ENCODE results near the gene SLC5A5.

SLC5A5 gene

GRCh38 chr19:17847538-17848366 is 24.0 kb upstream of the SLC5A5 start, which contains the start of gene JAK3:
TSS of gene JAK3 (minus strand) at chr19:17847982. CDS start at chr19:17844417, 3,565 bp downstream.
- DNase-seq (ENCODE audit: low spot score), result no peak

- DNase-seq (ENCODE audit: low spot score), result no peak
Measured at GRCh38 chr19:17848595-17849292, 23.0 kb upstream of the SLC5A5 start.

- DNase-seq (ENCODE audit: low spot score), result no peak
Measured at GRCh38 chr19:17854061-17854460, 17.7 kb upstream of the SLC5A5 start.

GRCh38 chr19:17855280-17856152 is 16.2 kb upstream of the SLC5A5 start:
- peak; percentile 89 for DNase-seq (ENCODE audit: low spot score)

GRCh38 chr19:17859533-17860330 is 12.0 kb upstream of the SLC5A5 start, which contains the start of gene RPL18A:
TSS of gene RPL18A (plus strand) at chr19:17859910. CDS start at chr19:17859957, 47 bp downstream.
- peak; percentile 98 for DNase-seq (ENCODE audit: low spot score)

- no peak for DNase-seq (ENCODE audit: low spot score)
Measured at GRCh38 chr19:17860331-17860992, 11.3 kb upstream of the SLC5A5 start.

GRCh38 chr19:17860993-17861360 is 10.8 kb upstream of the SLC5A5 start:
- DNase-seq (ENCODE audit: low spot score), result no peak

GRCh38 chr19:17861542-17862402 is 10.0 kb upstream of the SLC5A5 start:
- DNase-seq (ENCODE audit: low spot score), result no peak

- DNase-seq (ENCODE audit: low spot score), result no peak
Measured at GRCh38 chr19:17862711-17863519, 8.8 kb upstream of the SLC5A5 start.

- DNase-seq (ENCODE audit: low spot score), result no peak
Measured at GRCh38 chr19:17863520-17864182, 8.1 kb upstream of the SLC5A5 start.

- DNase-seq (ENCODE audit: low spot score), result peak; percentile 66
Measured at GRCh38 chr19:17865364-17866311, 6.1 kb upstream of the SLC5A5 start.

- no peak for DNase-seq (ENCODE audit: low spot score)
Measured at GRCh38 chr19:17866312-17866963, 5.3 kb upstream of the SLC5A5 start.

GRCh38 chr19:17866964-17867486 is 4.7 kb upstream of the SLC5A5 start:
- DNase-seq (ENCODE audit: low spot score), result no peak

GRCh38 chr19:17868669-17869068 is 3.1 kb upstream of the SLC5A5 start:
- no peak for DNase-seq (ENCODE audit: low spot score)

GRCh38 chr19:17869114-17869608 is 2.6 kb upstream of the SLC5A5 start:
- DNase-seq (ENCODE audit: low spot score), result no peak

Data from HuH-7 (cell line).